T-helper 2 cell (primary cell): ENCODE data around the gene CC2D2A.
"Not testable (repeated sequence)": the region's sequence is repeated elsewhere in the genome, so short reads cannot be mapped to it uniquely, and the experiment has no call there.

Experiments used
- DNase-seq, 5 experiments: peaks; one replicate each; pipeline versions ENCODE4 v3.0.0 to v3.0.0-alpha.2; 2012 to 2022

Gene CC2D2A

DNA sequence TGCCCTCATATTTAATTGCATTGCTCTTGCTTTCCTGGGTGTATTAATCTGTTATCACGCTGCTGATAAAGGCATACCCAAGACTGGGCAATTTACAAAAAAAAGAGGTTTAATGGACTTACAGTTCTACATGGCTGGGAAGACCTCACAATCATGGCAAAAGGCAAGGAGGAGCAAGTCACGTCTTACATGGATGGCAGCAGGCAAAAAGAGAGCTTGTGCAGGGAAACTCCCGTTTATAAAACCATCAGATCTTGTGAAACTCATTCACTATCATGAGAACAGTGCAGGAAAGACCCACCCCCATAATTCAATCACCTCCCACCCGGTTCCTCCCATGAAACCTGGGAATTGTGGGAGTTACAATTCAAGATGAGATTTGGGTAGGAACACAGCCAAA is 48.0 kb downstream of the CC2D2A start:
- DNase-seq = not testable (repeated sequence)

DNA sequence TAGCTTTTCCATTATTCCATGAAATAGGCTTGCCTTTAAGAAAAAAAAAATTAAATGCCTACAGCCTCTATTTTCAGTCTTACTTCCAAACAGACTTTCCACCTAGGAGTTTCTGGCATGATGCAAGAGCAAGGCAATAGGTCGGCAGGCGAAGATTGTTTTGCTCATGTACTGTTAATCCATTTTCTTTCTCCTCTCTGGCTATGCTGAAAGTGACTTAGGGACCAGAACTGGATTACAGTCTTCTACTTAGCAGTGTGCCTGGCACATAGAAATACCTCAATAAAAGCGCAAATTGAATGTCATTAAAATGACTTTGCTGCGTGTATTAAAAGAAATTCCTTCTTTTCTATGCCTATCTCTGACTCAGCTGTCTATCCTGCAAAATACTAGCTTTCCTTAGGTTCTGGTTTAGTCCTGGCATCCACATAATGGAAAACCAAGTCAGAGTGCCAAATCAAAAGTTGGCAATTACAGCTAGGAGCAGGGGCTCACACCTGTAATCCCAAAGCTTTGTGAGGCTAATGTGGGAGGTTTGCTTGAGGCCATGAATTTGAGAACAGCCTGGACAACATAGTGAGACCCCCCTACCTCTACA is 51.9 kb downstream of the CC2D2A start:
- no peak for DNase-seq

DNA sequence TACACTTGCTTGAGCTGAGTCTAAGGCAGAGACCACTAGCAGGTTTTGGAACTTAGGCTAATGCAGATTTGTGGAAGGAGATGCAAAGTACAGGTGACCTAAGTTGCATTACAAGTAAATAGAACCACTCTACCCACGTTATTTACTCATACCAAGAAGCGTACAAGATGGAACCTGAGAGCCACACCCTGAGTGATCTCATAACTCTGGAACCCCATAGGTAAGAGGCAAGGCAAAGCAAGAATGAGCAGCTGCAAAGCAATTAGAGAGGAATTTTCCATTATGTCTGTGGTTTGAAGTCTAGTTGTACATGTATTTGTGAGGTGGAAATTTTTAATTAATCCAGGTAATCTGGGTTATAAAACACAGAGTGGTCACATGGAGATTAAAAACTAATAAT is 55.4 kb downstream of the CC2D2A start:
- DNase-seq = no peak

DNA sequence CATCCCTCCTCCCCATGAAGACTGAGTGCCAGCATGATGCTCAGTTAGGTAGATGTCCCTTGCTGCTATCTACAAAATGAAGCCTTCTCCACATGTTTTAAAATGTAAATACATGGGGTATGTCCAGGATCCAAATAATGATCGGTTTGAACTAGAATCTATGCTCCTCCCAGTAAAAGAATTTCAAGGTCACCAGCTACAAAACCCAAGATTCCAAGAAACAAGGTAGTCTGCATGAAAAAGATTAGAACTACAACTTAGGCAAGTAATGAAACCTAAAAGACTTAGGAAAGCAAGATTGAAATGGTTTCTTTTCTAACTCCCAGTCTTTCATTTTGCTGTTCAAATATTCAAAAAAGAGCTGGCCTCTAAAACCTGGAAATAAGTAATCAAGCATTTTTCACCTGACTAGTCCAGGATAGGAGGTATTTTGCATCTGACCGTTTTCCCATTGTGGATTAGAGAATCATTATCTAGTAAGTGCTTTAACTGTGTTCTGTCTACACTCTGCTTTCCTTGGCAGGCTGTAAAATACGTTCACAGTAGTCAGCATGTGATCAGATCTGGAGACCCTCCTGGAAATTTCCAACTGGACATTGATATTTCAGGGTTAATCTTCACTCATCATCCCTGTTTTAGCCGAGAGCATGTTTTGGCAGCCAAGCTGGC is 57.4 kb downstream of the CC2D2A start:
- no peak for DNase-seq

DNA sequence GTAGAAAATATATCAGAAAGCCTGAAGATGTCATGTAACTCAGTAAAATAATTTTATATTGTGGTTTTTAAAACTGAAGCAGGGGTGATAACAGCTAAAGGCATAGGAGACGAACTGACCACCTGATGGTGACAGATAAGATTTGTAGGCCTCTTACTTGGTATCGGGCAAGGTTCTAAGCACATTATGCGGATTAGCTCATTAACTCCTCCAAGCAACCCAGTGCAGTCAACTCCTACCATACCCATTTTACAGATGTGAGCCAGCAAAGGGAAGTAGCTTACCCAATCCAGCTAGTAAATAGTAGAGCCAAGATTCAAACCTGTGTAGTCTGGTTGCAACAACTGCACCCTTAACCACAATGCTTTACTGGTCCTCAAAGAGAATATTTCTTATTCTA is 62.1 kb downstream of the CC2D2A start:
- DNase-seq = no peak

DNA sequence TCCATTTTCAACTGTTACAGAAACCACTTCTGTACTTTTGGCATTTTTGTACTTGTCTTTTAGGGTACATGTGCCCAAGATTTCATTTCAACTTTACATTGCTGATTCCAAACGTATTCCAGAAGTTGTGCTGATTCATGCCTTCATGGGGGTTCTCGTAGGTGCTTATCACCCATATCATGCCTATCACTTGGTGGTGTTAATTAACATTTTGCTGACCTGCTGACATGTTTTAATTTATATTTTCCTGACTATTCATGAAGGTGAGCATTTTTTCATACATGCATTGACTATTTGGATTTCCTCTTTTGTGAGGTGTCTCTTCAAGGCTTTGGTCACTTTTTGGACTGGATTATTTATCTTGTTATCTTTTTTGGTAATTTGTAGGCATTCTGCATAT is 64.1 kb downstream of the CC2D2A start:
- DNase-seq = no peak

DNA sequence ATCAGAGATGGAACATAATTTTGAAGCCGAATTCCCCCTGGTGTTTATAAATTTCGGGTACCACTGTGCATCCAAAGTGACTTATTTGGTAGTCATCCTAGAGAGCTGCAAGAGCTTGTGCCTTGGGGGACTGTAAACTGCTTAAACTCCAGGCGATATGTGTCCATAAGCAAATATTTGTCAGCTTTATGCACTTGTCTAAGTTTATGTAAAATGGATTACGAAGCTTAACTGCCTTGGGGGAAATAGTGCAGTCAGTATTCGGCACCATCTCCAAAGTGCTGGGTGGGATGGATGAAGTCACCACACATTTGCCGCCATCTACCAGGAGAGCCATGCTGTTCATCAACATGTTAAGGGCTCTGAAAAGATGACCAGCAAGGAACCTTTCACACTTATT is 65.9 kb downstream of the CC2D2A start:
- DNase-seq = no peak

DNA sequence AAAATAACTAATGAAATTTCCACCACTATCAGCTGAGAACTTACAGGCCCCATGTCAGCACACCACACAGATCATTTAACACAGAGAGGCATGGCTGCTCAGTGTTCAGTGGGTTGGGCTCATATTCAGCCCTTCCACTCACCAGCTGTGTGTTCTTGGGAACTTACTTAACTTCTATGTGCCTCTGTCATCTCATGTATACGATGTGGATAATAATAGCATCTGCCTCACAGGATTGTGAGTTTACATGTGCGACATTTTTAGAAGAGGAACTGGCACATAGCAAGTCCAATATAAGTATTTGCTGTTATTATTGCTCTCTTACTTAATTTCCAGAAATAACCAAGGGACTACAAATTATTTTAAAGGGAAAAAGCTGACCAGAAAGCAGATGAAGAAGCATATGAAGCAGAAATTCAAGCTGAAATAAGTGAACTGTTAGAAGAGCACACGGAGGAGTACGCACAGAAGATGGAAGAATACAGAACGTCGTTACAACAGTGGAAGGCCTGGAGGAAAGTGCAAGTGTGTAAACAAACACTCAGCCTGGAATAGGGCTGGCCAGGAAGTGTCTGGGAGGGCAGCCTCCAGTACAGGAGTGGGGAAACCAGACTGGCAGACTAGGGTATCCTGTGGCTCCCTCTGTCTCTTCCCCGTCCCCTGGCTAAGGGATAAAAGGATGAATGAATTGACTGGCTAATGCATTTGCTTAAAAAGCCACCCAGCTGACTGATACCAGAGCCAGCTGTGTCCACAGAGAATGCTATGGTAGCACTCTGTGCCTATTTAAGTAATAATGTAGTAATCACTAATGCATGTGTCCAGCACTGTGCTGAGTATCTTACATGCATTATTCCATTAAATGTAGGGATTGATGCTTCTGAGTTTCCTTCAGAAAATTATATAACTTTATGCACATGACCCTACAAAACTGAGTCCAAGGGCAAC is 67.1 kb downstream of the CC2D2A start:
- DNase-seq = no peak

DNA sequence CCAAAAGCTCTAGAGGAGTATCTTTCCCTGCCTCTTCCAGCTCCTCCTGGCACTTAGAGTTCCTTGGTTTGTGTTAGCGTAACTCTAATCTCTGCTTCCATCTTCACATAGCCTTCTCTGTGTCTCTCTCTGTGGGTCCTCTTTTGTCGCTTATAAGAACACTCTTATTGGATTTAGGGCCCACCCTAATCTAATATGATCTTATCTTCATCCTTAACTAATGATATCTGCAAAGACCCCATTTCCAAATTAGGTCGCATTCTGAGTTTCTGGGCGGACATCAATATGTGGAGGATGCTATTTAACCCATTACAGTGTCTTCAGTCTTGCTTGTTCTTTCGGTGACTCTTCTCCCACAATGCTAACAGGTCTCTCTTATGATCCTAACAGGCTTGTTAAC is 72.3 kb downstream of the CC2D2A start:
- no peak for DNase-seq

DNA sequence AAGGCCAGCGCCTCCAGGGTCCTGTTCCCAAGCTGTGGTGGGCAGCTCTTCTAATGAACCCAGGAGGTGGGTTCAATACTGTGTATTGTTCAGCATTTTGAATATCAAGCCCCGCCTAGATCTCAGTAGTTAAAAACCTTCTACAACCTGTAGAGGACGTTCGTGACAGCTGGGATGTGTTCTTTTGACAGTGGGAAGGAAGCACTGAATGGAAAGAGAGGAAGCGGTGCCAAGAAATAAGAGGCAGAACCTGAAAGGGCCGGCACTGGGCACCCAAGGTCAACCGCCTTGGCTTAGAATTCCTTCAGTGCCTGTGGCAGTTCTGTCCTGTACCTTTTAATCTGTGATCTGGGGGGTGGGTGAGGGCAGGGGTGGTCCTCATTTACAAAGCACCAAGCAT is 73.1 kb downstream of the CC2D2A start:
- DNase-seq = no peak

DNA sequence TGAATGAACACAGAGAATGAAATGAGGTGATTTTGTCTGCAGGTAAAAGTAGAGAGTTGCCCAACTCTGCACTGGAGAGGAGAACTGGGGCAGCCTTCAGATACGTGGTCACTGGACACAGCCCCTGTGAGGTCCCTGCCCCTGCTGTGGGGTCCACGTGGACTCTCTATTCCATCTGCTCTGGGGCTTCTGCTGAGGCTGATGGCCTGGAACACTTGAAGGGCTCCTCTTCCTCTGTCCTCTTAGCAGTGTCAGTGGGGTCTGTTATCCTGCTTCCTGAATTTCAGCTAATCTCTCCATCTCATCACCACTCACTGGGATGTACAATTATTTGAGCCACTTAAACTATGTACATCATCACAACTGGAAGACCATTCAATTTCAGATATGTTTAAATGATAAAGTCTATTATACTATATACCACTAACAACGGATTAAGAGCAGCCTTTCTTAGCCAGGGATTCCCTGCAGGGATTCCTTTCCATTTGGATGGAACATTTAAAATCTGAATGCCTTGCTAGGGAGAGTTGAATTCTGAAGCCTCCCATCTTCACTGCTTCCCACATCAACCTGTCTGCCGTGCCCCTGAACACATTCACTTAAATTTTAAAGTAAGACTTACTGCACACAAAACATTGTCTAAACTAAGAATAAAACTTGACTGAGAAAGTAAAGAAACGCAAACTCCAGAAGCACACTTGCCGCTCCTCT is 74.0 kb downstream of the CC2D2A start:
- DNase-seq = no peak

DNA sequence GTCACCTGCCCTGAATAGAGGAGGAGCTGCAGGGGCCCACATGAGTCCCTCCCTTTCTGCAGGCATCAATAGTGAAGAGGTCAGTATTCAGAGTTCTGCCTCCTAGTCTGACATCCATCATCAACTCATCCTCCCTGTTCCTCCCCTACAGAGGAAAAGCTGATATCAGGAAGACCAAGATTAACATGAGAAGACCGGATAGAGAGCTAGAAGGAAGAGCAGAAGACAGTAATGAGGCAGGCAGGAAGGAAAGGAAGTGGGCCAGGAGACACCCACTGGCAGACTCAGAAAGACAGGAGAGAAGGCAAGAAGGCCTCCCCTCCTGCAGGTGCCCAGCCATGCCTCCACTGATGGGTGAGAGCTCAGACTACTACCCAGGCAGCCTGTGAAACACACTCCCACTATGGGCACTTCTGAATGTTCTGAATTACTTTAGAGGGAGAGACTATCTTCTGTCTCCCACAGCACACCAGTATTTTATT is 74.6 kb downstream of the CC2D2A start:
- no peak for DNase-seq

DNA sequence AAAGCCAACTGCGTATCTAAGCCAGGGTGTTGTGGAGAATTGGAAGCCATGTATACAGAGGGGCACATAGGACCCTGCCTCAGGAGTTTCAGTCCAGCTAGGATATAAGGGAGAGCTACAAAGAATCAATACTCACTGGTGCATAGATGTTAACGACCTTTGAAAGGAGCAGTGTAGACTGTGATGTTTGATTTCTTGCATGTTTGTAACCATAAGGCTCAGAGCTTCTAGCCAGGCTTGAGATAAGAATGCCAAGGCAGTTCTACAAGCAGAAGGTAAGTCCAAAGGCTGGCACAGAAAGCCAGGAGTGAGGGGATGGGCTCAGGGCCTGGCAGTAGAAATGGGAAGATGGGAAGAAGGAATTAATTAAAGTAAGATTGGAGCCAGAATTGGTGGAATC is 75.7 kb downstream of the CC2D2A start:
- DNase-seq = no peak

DNA sequence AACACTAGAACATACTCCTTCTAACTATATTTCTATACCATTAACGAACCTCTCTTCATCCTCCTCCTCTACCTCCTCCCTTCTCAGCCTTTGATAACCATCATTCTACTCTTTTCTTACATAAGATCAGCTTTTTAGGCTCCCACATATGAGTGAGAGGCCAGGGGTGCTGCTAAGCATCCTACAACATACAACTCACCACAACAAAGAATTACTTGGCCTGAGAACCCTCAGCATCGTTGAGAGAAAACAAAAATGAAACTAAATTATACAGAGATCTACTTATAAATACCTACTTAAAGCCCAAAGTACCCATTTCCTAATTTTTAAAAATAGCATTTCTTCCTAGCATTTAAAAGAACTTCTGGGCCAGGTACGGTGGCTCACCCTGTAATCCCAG is 77.7 kb downstream of the CC2D2A start:
- peak in 2 of 5 experiments; percentile 17 to 67 for DNase-seq

DNA sequence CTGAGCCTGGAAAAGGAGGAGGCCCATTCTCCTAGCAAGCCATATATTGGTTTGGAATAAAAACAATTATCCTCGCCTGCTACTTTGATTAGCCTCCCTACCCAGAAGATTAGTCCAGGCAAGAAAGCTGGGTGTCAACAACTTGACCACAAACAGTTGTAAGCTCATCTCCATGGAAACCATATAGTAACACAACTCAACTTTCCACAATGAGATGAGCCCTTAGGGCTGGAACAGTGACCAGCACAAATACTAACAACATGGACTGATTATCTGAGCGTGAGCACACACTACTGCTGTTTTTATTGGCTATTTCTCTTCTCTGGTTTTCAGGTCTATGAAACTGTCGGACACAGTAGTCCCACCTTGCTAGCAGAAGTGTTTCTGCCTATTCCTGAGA is 80.8 kb downstream of the CC2D2A start:
- DNase-seq = no peak

DNA sequence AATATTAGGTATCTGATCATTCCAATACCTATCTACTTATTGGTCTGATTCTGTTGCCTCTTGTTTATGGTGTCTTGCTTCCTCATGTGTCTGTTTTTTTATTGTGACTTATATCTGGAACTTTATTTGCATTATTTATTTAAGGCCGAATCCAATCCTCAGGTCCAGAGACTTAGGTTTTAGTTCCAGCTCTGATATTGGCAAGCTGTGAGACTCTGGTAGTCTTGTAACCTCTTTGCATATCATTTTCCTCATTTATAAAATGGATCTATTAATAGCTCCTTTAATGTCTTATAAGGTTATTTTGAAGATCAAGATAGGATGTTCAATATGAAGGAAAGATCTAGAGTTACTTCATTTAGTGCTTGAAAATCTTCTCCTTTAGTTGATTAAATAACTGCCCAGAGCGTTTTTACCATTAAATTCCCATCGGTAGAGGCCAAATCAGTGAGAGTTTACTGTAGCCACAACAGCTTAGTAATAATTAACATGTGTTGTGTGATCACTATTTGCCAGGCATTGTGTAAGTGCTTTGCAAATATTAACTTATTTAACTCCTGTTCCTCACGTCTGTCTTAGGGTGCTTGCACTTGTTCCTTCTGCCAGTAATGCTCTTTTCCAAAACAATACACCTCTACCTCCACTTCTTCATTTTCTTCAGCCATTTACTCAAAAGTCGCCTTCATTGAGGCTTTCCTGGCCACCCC is 82.2 kb downstream of the CC2D2A start:
- no peak for DNase-seq

DNA sequence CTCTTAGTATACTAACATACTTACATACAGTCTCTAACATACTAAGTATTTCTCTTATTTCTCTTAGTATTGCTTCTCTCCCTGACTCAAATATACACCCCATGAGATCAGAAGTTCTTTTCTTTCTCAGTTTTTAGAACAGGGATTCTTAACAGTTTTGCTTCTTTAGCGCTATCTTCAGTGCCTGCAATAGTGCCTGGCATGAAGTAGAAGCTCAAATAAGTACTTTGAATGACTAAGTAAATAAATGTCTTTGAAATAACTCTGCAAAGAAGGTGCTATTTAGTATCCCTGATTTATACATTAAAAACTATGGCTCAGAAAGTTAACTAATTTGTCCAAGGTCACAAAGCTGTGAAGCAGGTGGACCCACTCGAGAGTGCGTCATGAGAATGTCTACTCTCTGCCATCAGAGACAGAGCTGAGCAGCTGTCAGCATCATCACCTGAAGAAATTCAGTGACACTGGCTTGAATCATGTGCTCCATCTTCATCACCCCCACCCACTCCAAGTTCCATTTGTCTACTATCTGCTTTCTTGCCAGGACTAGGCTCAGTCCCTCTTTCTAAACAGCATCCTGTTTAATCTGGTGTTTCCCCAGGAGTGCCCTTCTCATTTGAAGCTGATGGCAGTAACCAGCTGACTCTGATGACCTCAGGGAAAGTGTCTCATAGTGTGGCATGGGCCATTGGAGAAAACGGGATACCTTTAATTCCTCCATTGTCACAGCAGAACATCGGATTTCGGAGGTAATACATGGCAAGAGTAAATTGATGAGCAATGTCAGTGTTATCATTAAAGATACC is 83.1 kb downstream of the CC2D2A start:
- no peak for DNase-seq

DNA sequence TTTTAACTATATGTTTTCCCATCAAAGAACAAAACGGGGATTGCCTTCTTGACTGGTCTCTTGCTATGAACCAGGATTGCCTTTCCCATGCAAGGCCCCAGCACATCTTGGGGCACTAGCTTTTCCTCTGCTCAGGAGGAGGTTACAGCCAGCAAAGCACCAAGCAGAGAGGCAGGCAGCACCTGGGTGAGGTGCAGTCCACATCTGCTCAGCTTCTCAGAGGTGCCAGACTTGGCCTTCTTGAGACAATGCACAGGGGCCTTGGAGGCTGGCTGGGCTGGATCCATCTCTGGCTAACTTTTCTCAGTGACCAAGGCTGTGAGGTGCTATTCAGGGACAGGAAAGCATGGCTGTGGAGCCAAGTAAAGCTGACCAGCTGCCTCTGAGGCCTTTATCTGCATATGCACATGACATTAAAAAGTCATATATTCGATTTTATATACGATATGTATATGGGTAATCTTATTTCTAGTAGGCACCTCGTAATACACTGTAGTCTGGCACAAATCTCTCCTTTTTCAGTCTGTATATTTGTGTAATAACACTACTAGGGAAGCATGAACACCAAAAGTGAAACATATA is 86.9 kb downstream of the CC2D2A start:
- no peak for DNase-seq

DNA sequence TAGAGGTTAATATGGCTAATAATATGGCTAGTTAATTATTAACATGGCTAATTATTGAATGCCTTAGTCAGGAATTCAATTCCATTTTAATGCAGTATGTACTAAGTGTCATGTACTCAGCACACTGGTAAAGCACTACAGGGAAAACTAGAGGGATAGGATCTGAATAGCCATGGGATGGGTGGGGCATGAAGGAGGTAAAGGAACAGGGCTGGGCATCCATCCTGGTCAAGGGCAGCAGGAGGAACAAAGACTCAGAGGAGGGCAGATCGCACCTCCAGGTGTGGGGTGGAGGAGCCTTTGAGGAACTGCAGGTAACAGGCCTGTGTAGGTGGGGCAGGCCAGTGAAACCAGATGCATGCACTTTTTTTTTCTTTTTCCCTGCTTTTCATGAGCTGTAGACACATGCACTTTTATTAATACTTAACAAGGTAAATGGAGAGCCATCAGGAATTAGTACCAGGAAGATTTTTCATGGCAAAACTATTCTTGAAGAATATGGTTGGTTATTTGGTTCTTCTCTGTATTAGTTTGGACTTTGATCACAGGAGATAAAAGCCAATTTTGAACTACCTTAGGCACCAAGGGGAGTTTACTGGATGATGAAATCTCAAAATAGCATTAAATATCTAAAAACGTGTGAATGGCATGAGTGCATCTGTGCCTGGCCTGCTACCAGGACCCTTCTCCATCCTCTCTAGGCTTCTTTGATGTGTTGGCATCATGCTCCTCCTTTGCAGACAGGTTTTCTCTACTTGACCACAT is 88.3 kb downstream of the CC2D2A start:
- no peak for DNase-seq

DNA sequence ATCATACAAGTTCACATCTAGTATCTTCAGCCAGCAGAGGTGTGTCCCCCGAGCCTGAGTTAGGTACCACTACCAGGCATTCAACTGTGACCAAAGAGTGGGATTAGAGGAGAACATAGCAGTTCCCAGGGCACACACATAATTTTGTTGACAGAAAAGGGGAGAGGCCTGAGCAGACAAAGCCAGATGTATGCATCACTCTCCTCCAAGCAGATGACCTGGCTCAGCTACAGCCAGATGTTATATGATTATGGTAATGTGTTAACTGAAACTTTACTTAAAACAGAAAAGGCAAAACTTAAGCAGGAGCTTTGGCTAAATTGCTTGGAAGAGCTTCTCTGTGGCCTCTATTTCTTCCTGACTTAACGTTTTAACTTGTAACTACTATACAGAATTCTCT is 88.9 kb downstream of the CC2D2A start:
- DNase-seq = no peak
